HG02970 (cell line): Measurements from ENCODE around the gene OR4S2.

ENCODE experiments used
- ATAC-seq: cut with Tn5 transposase; IDR thresholded peaks from one replicate; pipeline ENCODE4 v1.9.1; 2021; ENCODE audit warnings: mild to moderate bottlenecking, moderate library complexity, moderate number of reproducible peaks; ENCODE audit not compliant: unreplicated experiment, low FRiP score

The OR4S2 gene

GRCh38 chr11:55648027-55648426, at the start of gene OR4S2:
Gene OR4S2, plus strand, starts transcription at chr11:55648327. Its CDS starts 2,577 bp downstream, at chr11:55650904.
- no peak for ATAC-seq

GRCh38 chr11:55607545-55607944, 40.6 kb upstream of the OR4S2 start, which contains the start of gene OR4C11:
Gene OR4C11, minus strand, starts transcription at chr11:55607645. Its CDS starts 3,272 bp downstream, at chr11:55604373.
- no peak for ATAC-seq

DNA sequence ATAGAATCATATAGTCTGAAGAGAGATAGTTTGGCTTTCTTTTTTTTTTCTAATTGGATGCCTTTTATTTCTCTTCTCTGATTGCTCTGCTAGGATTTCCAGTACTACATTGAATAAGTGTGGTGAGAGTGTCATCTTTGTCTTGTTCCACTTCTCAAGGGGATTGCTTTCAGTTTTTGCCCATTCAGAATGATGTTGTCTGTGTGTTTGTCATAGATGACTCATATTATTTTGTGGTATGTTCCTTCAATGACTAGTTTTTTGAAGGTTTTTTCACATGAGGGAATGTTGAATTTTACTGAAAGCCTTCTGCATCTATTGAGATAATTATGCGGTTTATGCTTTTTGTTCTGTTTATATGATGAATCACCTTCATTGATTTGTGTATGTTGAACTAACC, 23.6 kb upstream of the OR4S2 start:
- ATAC-seq, result no peak

- ATAC-seq, result no peak
Measured at GRCh38 chr11:55634813-55635212, 13.3 kb upstream of the OR4S2 start, which contains the start of gene OR4P4. Gene OR4P4, plus strand, starts transcription at chr11:55635113.

GRCh38 chr11:55652560-55652959, 4.4 kb downstream of the OR4S2 start:
- ATAC-seq, result no peak

DNA sequence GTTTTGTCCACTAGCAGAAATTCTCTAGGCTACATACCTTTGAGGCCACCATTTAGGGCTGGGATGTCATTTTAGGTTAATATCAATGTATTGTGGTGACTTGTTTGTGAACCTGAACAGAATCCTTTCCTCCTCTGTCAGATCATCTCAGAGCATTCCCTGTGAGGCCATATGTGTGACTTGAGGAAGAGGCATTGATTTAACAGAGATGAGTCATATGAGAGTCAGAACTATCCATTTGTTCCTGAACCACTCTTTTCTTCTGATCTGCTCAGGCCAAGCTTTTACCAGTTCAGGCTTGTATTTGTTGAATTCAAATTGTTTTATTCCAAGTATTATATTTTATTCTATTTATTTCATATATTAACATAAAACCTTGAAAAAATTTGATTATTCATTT, 7.0 kb downstream of the OR4S2 start:
- ATAC-seq, result no peak

DNA sequence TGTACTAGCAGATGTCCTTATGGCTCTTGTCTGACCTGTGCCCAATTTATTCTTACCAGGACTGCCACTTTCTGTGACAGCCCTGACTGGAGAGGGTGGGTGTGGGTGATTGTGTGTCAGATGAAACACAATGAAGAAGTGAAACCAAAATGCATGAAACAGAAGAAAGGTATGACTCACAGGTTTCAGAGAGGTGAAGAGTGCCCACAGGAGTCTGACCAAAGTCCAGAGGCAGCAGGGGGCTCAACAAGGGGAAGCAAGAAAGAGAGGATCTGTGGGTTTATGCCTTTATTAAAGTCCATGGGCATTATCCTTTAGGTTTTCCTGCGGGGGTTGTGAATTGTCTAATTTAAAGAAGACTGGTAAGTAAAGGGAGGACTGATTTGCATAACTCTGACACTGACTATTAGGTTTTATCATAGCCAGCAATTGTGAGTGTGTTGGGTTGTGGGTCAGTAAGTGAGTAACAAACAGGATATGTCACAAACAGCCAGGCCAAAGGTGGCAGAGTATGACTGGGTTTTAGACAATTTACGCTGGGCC, 10.0 kb downstream of the OR4S2 start:
- peak; percentile 98 for ATAC-seq

- peak; percentile 26 for ATAC-seq
Measured at GRCh38 chr11:55658608-55659007, 10.5 kb downstream of the OR4S2 start.

GRCh38 chr11:55661901-55662300, 13.8 kb downstream of the OR4S2 start, which contains the start of gene OR4C6:
Gene OR4C6, plus strand, starts transcription at chr11:55662201. Its CDS starts 2,966 bp downstream, at chr11:55665167.
- no peak for ATAC-seq

- ATAC-seq, result no peak
Measured at GRCh38 chr11:55669376-55669775, 21.2 kb downstream of the OR4S2 start.

GRCh38 chr11:55673860-55674259, 25.7 kb downstream of the OR4S2 start:
- ATAC-seq, result no peak

GRCh38 chr11:55697817-55698216, 49.7 kb downstream of the OR4S2 start:
- no peak for ATAC-seq

DNA sequence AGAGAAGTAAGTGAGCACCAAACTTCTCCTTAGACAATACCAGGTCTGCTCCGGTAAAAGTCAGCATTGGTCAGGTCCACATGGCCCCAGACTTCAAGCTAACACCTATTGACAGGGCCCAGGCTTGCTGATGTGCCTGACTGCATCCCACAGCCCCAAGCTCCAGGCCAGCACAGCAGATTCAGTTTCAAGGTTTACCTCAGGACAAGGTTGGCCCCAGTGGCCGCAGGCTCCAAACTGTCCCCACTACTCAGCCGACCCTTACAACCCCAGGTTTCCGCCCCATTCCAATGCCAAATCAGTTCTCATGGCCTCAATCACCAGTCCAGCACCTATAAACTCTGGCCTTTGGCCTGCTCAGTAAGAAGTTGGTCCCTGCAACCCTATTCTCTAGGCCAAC, 53.3 kb downstream of the OR4S2 start:
- no peak for ATAC-seq
